Uterus (tissue), 2 donors: ENCODE results near the gene KREMEN1.

ENCODE experiments used
- POLR2A ChIP-seq, 2 donors: fragments of 450-650 bp; IDR thresholded peaks; one replicate each; pipeline ENCODE4 v1.6.1; 2016; ENCODE audit warnings: antibody characterized with exemption in 2 of 2, mild to moderate bottlenecking in 1 of 2, moderate library complexity in 1 of 2
- TF ChIP-seq, protein P1 (sequence below), 4 experiments: fragments of 200-600 bp in 2 of 4; fragments of 450-650 bp in 2 of 4; sonication (generic) in 2 of 4; IDR thresholded peaks; one replicate each; pipeline ENCODE4 v1.5.1; 2016 to 2019; ENCODE audit warnings: antibody characterized with exemption in 4 of 4, mild to moderate bottlenecking in 2 of 4, moderate library complexity in 1 of 4

DNA sequence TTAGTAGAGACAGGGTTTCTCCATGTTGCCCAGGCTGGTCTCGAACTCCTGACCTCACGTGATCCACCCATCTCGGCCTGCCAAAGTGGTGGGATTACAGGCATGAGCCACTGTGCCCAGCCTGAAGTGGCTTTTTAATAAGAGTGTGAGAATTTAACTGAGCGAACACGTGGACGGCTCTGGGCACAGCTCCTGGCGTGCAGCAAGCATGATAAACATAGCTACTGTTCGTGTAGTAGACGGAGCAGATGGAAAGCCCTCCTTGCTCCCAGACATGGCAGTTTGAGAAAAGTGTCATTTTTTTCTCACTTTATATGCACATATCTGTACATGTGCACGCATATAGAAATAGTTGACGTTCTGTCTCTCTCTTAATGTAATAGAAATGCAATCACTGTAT is 139.9 kb downstream of the KREMEN1 start:
- TF ChIP-seq, protein P1, sequence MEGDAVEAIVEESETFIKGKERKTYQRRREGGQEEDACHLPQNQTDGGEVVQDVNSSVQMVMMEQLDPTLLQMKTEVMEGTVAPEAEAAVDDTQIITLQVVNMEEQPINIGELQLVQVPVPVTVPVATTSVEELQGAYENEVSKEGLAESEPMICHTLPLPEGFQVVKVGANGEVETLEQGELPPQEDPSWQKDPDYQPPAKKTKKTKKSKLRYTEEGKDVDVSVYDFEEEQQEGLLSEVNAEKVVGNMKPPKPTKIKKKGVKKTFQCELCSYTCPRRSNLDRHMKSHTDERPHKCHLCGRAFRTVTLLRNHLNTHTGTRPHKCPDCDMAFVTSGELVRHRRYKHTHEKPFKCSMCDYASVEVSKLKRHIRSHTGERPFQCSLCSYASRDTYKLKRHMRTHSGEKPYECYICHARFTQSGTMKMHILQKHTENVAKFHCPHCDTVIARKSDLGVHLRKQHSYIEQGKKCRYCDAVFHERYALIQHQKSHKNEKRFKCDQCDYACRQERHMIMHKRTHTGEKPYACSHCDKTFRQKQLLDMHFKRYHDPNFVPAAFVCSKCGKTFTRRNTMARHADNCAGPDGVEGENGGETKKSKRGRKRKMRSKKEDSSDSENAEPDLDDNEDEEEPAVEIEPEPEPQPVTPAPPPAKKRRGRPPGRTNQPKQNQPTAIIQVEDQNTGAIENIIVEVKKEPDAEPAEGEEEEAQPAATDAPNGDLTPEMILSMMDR (IDR thresholded peaks at IDR 0.05): no peak
- no peak for TF ChIP-seq POLR2A (IDR thresholded peaks at IDR 0.05)
